BE2C (cell line): ENCODE measurements around the gene ZNF613.
A peak's percentile ranks its signal among the peaks of the same experiment; 100 is the strongest.
"Not testable (repeated sequence)": the region's sequence is repeated elsewhere in the genome, so short reads cannot be mapped to it uniquely, and the experiment has no call there.

Experiments
- DNase-seq: peaks from one replicate; pipeline ENCODE4 v3.0.0-alpha.2; 2020
- H3K27me3 ChIP-seq: fragments of 250-450 bp; sonication (Bioruptor Pico); 2 replicates; pipeline ENCODE4 v1.5.1; 2020; ENCODE audit warnings: mild to moderate bottlenecking
- H3K36me3 ChIP-seq: fragments of 250-450 bp; sonication (Bioruptor Pico); 2 replicates; pipeline ENCODE4 v1.5.1; 2020; ENCODE audit warnings: mild to moderate bottlenecking
- H3K4me1 ChIP-seq: fragments of 250-450 bp; sonication (Bioruptor Pico); 2 replicates; pipeline ENCODE4 v1.5.1; 2020
- H3K4me3 ChIP-seq: 2 replicates; pipeline ENCODE4 v1.5.1; 2011; ENCODE audit warnings: low read depth, low read length
- H3K9me3 ChIP-seq: fragments of 250-450 bp; sonication (Bioruptor Pico); 2 replicates; pipeline ENCODE4 v1.5.1; 2020
- TF ChIP-seq, protein P1 (sequence below): IDR thresholded peaks from 2 replicates; pipeline ENCODE4 v1.5.1; 2012; ENCODE audit warnings: mild to moderate bottlenecking, low read depth, low read length

The ZNF613 gene

DNA sequence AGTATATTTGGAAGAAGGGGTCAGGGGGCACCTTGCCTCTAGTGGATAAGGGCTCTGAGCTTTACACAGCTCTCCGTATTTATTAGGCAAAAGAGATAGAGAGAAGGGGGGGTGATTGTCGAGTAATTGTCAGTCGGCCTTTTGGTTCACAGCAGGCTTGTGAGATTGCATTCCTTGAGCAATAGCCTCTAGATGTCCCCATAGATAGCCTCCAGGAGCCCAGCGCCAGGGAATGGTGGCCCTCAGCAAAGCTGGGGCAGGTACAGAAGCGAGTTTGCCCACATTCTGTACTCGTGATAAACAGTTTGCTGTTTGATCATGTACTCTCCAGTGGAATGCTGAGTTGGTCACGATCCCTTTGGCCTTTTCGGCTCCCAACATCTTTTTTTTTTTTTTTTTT, 4.6 kb downstream of the ZNF613 start:
- Histone ChIP-seq H3K36me3 (peaks cover 4% of the 10 kb centered on the region), H3K4me3 (no peak overlapping the region), H3K4me1 (0 out of 2 replicates have a peak, but pooled peaks cover 3% of the 10 kb centered on the region), H3K27me3 (no peaks in the 10 kb centered on the region), H3K9me3 (no peaks in the 10 kb centered on the region)
- no peak for DNase-seq
- TF ChIP-seq, protein P1, sequence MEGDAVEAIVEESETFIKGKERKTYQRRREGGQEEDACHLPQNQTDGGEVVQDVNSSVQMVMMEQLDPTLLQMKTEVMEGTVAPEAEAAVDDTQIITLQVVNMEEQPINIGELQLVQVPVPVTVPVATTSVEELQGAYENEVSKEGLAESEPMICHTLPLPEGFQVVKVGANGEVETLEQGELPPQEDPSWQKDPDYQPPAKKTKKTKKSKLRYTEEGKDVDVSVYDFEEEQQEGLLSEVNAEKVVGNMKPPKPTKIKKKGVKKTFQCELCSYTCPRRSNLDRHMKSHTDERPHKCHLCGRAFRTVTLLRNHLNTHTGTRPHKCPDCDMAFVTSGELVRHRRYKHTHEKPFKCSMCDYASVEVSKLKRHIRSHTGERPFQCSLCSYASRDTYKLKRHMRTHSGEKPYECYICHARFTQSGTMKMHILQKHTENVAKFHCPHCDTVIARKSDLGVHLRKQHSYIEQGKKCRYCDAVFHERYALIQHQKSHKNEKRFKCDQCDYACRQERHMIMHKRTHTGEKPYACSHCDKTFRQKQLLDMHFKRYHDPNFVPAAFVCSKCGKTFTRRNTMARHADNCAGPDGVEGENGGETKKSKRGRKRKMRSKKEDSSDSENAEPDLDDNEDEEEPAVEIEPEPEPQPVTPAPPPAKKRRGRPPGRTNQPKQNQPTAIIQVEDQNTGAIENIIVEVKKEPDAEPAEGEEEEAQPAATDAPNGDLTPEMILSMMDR, result no peak

GRCh38 chr19:51938936-51939335, 11.7 kb downstream of the ZNF613 start:
- Histone ChIP-seq H3K4me1 (no peaks in the 10 kb centered on the region), H3K27me3 (no peaks in the 10 kb centered on the region), H3K9me3 (no peaks in the 10 kb centered on the region; the same call in 1 of the 2 replicates), H3K4me3 (no peak overlapping the region), H3K36me3 (peaks cover 21% of the 10 kb centered on the region)
- TF ChIP-seq, protein P1, result no peak
- DNase-seq, result no peak

GRCh38 chr19:51944798-51945552, 17.7 kb downstream of the ZNF613 start:
- Histone ChIP-seq H3K4me3 (no peak overlapping the region), H3K36me3 (peaks cover 28% of the 10 kb centered on the region), H3K4me1 (no peaks in the 10 kb centered on the region), H3K9me3 (peaks cover 12% of the 10 kb centered on the region), H3K27me3 (no peaks in the 10 kb centered on the region)
- TF ChIP-seq, protein P1, result no peak
- no peak for DNase-seq

- no peak for DNase-seq
- TF ChIP-seq, protein P1, result no peak
- Histone ChIP-seq H3K9me3 (peaks cover 12% of the 10 kb centered on the region), H3K4me3 (no peak overlapping the region), H3K4me1 (no peaks in the 10 kb centered on the region), H3K27me3 (no peaks in the 10 kb centered on the region), H3K36me3 (peaks cover 21% of the 10 kb centered on the region)
Observed at GRCh38 chr19:51946602-51947001, 19.3 kb downstream of the ZNF613 start.

DNA sequence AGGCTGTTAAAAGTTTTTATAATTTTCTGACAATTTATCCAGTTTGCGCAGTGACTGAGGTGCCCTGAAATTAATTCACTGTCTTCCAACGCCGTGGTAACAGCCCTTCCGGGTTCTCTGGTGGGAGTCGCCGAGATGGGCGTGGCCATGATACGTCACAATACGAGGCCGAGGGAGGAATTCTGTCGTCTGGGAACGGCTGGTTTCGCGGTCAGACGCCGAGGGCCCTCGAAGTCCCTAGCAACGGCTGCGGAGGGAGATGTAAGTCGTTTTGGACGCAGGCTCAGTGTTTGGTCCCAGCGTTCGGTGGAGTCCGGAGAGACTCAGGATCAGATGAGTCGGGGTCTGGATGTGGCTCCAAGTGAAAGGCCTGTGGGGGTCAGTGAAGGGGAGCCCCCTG, 21.7 kb downstream of the ZNF613 start:
- H3K27me3 ChIP-seq, result no peaks in the 10 kb centered on the region
- TF ChIP-seq, protein P1, result no peak
- H3K4me1 ChIP-seq, result no peaks in the 10 kb centered on the region
- H3K36me3 ChIP-seq, result peaks cover 7% of the 10 kb centered on the region
- H3K4me3 ChIP-seq, result peak overlapping the region; percentile 36
- H3K9me3 ChIP-seq, result peaks cover 12% of the 10 kb centered on the region
- peak; percentile 61 for DNase-seq

GRCh38 chr19:51957846-51958245, 30.6 kb downstream of the ZNF613 start:
- H3K4me3 ChIP-seq, DNase-seq, H3K36me3 ChIP-seq, H3K27me3 ChIP-seq, H3K4me1 ChIP-seq, H3K9me3 ChIP-seq: not testable (repeated sequence)
